Activated naive CD4-positive, alpha-beta T cell treated with anti-CD3 and anti-CD28 coated beads, Interleukin-2, amount 50 U/mL, for 16 hours (primary cell): ENCODE measurements around the gene PER1.
"Not testable (repeated sequence)": the region's sequence is repeated elsewhere in the genome, so short reads cannot be mapped to it uniquely, and the experiment has no call there.

Source experiments
- DNase-seq: peaks from one replicate; pipeline ENCODE4 v3.0.0-alpha.2; 2020

Gene PER1

GRCh38 chr17:8152112-8152775 lies at the start of gene PER1:
Gene PER1 (minus strand): TSS chr17:8152404. CDS start chr17:8150706, 1,698 bp downstream.
- peak; percentile 87 for DNase-seq

DNA sequence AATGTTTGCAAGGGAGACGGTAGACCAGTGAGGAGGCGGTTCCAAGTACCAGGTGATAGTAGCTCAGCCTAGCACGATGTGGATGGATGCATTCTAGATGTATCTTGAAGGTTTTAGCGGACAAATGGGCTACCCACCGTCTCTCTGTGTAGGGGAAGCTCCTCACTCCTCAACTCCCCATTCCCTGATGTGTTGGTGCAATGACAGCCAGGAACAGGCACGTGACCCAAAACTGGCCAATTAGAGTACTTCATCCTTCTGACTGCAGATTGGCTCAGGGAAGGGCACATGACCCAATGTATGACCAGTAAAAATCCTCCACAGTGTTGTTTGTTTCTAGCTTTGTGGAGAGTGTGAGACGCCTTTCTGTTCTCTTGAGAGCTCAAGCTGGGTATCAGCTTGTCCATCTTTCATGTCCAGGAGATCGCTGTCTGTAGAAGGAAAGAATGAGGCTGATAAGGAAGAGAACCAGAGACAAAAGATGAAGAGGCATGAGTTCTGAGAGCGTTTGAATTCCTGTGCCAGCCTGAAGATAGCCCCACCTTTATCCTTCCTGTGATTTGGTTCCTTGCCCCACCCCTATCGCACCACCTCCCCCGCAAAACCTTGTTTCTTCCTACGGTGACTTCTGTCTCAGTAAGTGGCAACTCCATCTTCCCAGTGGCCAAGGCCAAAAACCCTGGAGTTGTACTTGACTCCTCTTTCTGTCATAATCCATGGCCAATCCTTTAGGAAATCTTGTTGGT lies 40.0 kb upstream of the PER1 start:
- peak; percentile 37 for DNase-seq

DNA sequence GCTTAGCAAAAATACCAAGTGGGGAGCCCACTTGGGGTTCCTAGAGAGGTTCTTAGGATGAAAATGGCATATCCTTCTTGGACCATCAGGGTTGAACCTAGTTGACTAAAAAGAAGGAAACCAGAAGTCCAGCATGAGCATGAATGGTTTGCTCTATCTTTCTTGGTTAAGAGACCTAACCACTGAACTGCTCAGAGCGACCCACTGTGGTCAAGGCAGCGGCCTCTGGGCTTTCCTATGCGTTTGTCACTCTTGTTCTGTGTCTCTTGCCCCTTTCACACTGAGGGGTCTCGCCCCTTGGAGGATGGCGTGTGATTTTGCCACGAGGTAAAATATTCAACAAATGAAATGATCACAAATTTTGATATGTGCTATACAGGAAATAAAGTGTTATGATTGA lies 38.3 kb upstream of the PER1 start:
- DNase-seq: no peak

DNA sequence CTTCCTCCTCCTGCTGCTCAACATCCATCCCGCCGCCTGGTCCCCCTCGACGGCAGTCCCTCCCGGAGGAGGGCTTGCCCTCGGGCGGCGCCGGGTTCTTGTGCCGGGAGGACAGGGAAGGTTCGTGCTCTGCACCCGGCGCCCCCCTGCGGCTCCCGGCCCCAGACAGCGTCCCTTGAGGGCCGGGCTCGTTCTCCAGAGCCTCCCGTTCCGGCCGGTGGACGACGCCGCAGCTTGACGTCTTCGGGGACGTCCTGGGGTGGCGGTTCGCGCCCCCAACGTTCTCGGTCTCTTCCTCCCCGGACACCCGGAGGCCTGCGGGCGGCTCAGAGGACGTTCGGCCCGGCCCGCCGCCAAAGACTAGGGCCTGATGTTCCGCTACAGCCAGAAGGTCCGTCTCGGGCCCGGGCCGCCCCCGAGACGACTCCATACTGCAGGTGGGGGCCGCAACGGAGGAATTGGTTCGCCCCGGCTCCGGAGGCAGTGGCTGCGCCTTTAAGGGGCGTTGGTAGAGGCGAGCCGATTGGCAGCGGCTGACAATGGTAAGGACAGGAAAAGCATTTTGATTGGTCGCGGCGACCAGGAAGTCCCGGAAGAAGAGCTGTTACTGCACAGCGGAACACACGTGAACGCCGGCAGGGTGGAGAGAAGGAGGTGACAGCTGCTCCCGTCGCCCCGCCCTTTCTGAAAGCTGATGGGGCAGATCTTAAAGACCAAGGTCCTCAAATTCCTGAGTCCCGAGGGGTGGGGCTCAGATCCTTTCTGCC lies 37.7 kb upstream of the PER1 start, which contains the start of gene BORCS6:
Gene BORCS6 (minus strand): TSS at position 470 of the 767 bp plus-strand sequence. CDS start 40 bp downstream, at position 430.
- DNase-seq: peak; percentile 94

DNA sequence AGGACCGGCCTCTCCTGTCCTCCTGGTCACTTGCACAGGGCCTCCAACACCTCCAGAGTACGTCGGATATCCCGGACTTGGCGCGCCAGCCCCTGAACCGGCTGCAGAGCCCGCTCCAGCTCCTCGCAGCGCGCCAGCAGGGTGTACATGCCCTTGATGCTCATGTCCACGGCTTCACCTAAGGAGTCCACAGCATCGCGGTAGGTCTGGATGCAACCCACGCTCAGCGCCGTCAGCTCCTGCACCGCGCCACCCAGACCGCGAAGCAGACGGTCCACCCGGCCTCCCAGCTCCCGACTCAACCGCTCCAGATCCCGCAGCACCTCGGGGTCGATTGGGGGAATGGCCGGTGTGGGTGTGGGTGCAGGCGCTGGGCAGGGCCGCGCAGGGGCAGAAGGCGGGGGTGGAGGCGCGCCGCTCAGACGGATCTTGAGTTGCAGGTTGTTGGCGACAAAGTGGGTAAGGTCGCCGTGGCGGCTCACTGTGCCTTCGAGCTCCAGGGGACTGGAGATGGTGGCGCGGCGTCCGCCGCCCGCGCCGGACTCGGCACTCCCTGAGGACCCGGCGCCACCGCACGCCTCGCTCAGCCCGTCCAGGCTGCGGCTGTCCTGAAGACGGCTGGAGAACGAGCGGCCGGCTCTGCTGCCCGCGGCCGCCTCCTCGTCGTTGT lies 37.0 kb upstream of the PER1 start:
- peak; percentile 26 for DNase-seq

DNA sequence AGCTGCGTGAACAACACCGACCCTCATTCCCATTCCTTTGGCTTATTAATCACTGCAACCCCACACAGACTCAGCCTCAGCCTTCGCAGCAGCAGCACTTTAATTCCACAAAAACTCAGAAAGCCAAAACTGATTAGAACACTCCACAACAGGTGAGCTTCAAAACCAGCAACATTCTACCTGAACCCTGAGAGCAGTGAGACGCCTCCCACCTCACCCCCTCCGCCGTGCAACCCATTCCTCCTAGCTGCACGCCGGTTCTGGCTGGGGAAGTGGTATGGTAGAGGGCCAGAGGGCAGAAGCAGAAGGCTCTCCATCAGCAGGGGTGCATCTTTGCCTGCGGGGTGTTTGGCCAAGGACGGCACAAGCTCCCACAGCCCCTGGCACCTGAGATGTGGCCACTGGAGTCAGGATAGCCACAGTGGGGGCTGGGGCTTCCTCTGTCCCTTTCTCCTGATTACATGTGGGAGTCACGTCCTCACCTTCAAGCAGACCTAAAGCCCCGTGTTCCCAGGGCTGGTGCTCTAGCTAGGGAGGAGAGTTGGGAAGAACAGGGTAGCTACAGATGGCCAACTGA lies 36.1 kb upstream of the PER1 start:
- no peak for DNase-seq

DNA sequence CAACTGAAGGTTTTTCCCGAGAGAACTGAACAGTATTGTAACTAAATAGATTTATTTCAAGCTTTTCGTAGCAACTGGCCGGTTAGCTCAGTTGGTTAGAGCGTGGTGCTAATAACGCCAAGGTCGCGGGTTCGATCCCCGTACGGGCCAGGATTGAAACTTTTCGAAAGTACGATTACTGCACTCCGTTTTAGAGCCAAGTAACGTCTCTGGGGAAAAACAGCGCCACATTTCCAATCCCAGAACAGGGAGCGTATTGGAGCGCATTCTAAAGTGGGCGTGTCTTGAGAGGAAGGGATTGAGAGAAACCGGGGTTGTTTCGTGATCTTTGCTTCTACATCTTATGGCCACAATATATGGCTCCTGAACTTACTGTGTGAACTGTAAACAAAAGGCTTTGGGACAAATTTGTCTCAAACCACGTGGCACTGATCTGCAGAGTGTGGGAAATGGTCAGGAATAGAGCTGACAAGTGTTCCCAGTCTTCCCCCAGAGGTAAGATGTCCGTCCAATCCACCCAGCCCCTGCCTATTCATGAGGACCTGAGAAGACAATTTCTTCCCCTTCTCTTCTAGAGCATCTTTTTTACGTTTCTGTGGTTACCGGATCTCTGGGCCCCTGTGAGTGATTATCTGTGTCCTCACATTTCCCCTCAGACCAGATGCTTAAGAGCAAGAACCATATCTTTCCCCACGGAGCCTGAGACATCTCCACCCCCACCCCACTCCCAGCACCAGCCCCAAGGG lies 35.5 kb upstream of the PER1 start:
- DNase-seq: peak; percentile 87

DNA sequence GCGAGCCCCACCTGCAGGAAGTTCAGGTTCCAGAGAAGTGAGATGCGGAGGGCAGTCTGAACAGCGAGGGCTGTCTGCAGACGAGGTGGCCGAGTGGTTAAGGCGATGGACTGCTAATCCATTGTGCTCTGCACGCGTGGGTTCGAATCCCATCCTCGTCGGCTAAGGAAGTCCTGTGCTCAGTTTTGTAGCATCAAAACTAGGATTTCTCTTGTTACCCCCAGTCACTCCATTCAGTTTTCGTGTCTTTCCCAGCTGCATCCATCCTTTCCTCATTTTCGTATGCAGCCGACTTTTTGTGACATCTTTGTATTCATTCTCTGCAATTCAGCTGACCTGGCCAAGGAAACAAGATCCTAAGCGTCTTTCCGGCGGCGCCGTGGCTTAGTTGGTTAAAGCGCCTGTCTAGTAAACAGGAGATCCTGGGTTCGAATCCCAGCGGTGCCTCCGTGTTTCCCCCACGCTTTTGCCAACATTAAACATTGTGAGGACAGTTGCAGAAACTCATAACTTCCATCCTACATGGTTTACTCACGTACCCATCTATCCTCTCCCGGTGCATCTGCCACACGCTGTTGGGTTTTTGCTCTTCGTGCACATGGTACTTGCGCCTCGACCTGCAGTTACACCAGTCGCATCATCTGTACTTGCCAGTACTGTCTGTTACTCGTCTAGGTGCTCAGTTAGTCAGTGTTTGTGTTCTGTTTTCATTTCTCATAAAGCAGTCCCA lies 34.7 kb upstream of the PER1 start:
- DNase-seq: peak; percentile 90

GRCh38 chr17:8186446-8186786 lies 34.2 kb upstream of the PER1 start:
- no peak for DNase-seq

- DNase-seq: peak; percentile 87
These were observed 33.6 kb upstream of the PER1 start for GRCh38 chr17:8185582-8186445.

- no peak for DNase-seq
These were observed 25.0 kb upstream of the PER1 start for GRCh38 chr17:8176998-8177731.

DNA sequence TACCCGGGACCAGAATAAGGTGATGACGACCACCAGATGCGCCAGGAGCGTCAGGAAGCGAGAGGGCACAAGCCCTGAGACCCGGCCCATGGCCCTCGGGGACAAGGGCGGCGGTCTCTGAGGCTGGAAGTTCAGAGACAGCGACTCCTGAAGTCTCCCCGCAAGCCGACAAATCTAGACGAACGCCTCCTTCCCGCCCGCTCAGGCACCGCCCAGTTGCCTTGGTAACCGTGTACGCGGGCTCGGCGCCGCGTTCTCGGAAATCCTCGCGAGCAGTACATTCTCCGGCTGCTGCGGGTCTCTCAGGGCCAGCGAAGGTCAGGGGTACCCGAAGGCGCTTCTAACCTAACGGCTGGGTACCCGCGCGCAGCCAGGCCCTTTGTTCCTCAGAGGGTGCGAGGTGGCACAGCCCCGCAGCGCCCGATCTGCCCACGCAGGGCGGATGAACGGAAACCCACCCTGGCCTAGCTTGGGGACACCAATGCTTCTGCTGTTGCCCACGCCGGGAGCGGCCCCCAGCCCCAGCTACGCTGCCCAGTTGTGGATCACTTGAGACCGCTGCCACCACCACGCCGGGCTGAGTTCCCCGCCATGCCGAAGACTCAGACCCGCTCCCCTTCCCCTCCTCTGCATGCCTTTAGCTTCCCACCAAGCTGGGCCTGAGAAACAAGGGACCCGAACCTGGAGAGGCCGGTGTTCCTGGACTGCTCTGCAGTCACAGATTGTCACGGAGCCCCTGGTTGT lies 24.2 kb upstream of the PER1 start, which contains the start of gene TMEM107:
Gene TMEM107 (minus strand): TSS at position 184 of the 744 bp plus-strand sequence. CDS start 94 bp downstream, at position 90.
- DNase-seq: peak; percentile 86

GRCh38 chr17:8175795-8176196 lies 23.6 kb upstream of the PER1 start:
- DNase-seq: no peak

GRCh38 chr17:8173871-8174322 lies 21.7 kb upstream of the PER1 start:
- no peak for DNase-seq

- DNase-seq: peak; percentile 81
These were observed 21.1 kb upstream of the PER1 start for GRCh38 chr17:8173056-8173870.

DNA sequence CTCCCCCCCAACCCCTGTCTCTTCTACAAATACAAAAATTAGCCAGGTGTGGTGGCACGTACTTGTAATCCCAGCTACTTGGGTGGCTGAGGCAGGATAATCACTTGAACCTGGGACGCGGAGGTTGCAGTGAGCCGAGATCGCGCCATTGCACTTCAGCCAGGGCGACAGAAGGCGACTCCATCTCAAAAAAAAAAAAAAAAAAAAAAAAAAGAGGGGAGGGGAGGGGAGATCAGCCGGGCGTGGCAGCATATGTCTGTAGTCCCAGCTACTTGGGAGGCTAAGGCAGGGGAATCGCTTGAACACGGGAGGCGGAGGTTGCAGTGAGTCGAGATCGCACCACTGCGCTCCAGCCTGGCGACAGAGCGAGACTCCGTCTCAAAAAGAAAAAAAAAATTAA lies 18.0 kb upstream of the PER1 start:
- not testable (repeated sequence) for DNase-seq

DNA sequence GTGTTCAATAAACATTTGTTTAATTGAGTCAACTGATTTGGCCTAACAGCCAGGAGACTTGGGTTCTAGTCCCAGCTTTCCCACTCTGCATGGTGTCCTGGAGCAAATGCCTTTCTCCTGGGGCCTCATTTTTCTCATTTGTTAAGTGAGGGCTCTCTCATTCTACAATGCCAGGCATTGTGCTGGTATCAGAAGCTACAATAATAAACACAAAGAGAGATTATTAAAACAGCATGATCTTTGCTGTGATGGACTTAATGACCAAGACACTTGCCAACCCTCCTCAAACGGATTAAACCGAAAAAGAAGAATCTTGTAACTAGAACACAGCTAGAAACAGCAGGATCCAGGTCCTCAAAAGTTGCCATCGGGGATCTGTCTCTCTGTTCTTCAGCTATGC lies 15.3 kb upstream of the PER1 start:
- DNase-seq: no peak

DNA sequence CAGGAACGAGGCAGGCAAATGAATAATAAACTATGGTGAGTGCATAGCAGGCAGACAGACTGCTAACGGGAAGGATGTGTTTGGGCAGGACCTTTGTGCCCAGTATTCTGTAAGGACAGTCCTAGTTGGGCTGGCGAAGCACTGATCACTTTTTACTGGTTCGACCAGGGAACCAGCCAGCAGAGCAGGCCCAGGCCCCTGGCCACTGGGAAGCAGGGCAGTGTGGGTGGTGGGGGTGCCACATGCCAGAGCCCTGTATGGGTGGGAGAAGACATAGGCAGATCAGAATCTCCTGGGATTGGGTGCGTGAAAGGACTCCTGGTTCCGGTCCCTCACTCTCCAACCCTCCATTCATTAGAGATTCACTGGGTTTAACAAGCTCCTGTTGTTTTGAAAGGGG lies 14.5 kb upstream of the PER1 start:
- DNase-seq: no peak
